SJSA1 (cell line): ENCODE measurements around the gene IFNL3. TPM values are rescaled to one million over a fixed set of nuclear protein-coding genes. Genes with fewer than 3 reads are reported as not detected.
"Not testable (repeated sequence)": the region's sequence is repeated elsewhere in the genome, so short reads cannot be mapped to it uniquely, and the experiment has no call there.

Experiments
- DNase-seq, 2 experiments: peaks; one replicate each; pipeline ENCODE4 v3.0.0-alpha.2; 2015 to 2020; ENCODE audit warnings: low spot score in 2 of 2, low read depth in 1 of 2
- H3K27ac ChIP-seq: fragments of 250-450 bp; sonication (Bioruptor Pico); 2 replicates; pipeline ENCODE4 v1.5.1; 2020; ENCODE audit warnings: mild to moderate bottlenecking, moderate library complexity
- H3K27me3 ChIP-seq: fragments of 250-450 bp; sonication (Bioruptor Pico); replicated peaks from 2 replicates; pipeline ENCODE4 v1.5.1; 2020; ENCODE audit warnings: mild to moderate bottlenecking, moderate library complexity
- H3K36me3 ChIP-seq: fragments of 250-450 bp; sonication (Bioruptor Pico); 2 replicates; pipeline ENCODE4 v1.5.1; 2020; ENCODE audit warnings: mild to moderate bottlenecking
- H3K4me1 ChIP-seq: fragments of 250-450 bp; sonication (Bioruptor Pico); replicated peaks from 2 replicates; pipeline ENCODE4 v1.6.1; 2021; ENCODE audit warnings: mild to moderate bottlenecking
- H3K4me3 ChIP-seq: fragments of 250-450 bp; sonication (Bioruptor Pico); 2 replicates; pipeline ENCODE4 v1.5.1; 2020; ENCODE audit warnings: mild to moderate bottlenecking
- H3K9me3 ChIP-seq: fragments of 250-450 bp; sonication (Bioruptor Pico); replicated peaks from 2 replicates; pipeline ENCODE4 v1.5.1; 2020; ENCODE audit warnings: mild to moderate bottlenecking
- total RNA-seq: library from RNA; depleted of rRNA; stranded (reverse); fragments of >200 nt; shearing (Covaris generic); gene quantifications from 2 replicates; pipeline ENCODE4 v1.2.3, GENCODE V29; 2014

Gene IFNL3
- total RNA-seq, 1 experiment from 2014 or later, result not detected

GRCh38 chr19:39246951-39247669 is 2.3 kb upstream of the IFNL3 start:
- no peaks in the 10 kb centered on the region for H3K36me3 ChIP-seq
- H3K27me3 ChIP-seq, result peaks cover 44% of the 10 kb centered on the region
- DNase-seq, result no peak
- H3K4me1 ChIP-seq, result no peaks in the 10 kb centered on the region
- H3K4me3 ChIP-seq, result no peak overlapping the region
- H3K9me3 ChIP-seq, result no peaks in the 10 kb centered on the region
- H3K27ac ChIP-seq, result no peak overlapping the region

GRCh38 chr19:39245166-39245565 is 360 bp upstream of the IFNL3 start:
- not testable (repeated sequence) for H3K36me3 ChIP-seq, H3K4me3 ChIP-seq, H3K4me1 ChIP-seq, H3K27ac ChIP-seq, DNase-seq, H3K9me3 ChIP-seq
- peaks cover 34% of the 10 kb centered on the region for H3K27me3 ChIP-seq

- not testable (repeated sequence) for H3K4me1 ChIP-seq, H3K36me3 ChIP-seq, DNase-seq, H3K9me3 ChIP-seq, H3K27ac ChIP-seq, H3K4me3 ChIP-seq
- peaks cover 27% of the 10 kb centered on the region for H3K27me3 ChIP-seq
These were observed 1.1 kb downstream of the IFNL3 start for GRCh38 chr19:39243741-39244140.

GRCh38 chr19:39240421-39240820 is 4.4 kb downstream of the IFNL3 start:
- Histone ChIP-seq H3K36me3 (no peaks in the 10 kb centered on the region), H3K4me1 (no peaks in the 10 kb centered on the region), H3K9me3 (no peaks in the 10 kb centered on the region), H3K27me3 (peaks cover 12% of the 10 kb centered on the region), H3K27ac (no peak overlapping the region), H3K4me3 (no peak overlapping the region)
- no peak for DNase-seq

GRCh38 chr19:39238944-39239343 is 5.9 kb downstream of the IFNL3 start:
- H3K36me3 ChIP-seq, result no peaks in the 10 kb centered on the region
- peaks cover 15% of the 10 kb centered on the region for H3K27me3 ChIP-seq
- H3K4me3 ChIP-seq, result no peak overlapping the region
- no peaks in the 10 kb centered on the region for H3K4me1 ChIP-seq
- no peak for DNase-seq
- H3K27ac ChIP-seq, result no peak overlapping the region
- no peaks in the 10 kb centered on the region for H3K9me3 ChIP-seq

GRCh38 chr19:39238209-39238608 is 6.6 kb downstream of the IFNL3 start:
- no peak for DNase-seq
- H3K4me3 ChIP-seq, result no peak overlapping the region
- H3K36me3 ChIP-seq, result no peaks in the 10 kb centered on the region

GRCh38 chr19:39237200-39238184 is 7.3 kb downstream of the IFNL3 start:
- Histone ChIP-seq H3K9me3 (no peaks in the 10 kb centered on the region), H3K36me3 (no peaks in the 10 kb centered on the region), H3K27me3 (peaks cover 15% of the 10 kb centered on the region), H3K4me1 (no peaks in the 10 kb centered on the region), H3K27ac (no peak overlapping the region), H3K4me3 (no peak overlapping the region)
- DNase-seq, result no peak

More at GRCh38 chr19:39238209-39238608, 6.6 kb downstream of the IFNL3 start:
- H3K27me3 ChIP-seq, result peaks cover 15% of the 10 kb centered on the region
- H3K9me3 ChIP-seq, result no peaks in the 10 kb centered on the region
- no peaks in the 10 kb centered on the region for H3K4me1 ChIP-seq
- no peak overlapping the region for H3K27ac ChIP-seq

- peaks cover 15% of the 10 kb centered on the region for H3K27me3 ChIP-seq
- DNase-seq, result no peak
- H3K4me1 ChIP-seq, result no peaks in the 10 kb centered on the region
- no peak overlapping the region for H3K4me3 ChIP-seq
- no peaks in the 10 kb centered on the region for H3K9me3 ChIP-seq
- H3K36me3 ChIP-seq, result no peaks in the 10 kb centered on the region
- H3K27ac ChIP-seq, result no peak overlapping the region
These were observed 8.3 kb downstream of the IFNL3 start for GRCh38 chr19:39236527-39236926.

GRCh38 chr19:39232708-39233107 is 12.1 kb downstream of the IFNL3 start:
- Histone ChIP-seq H3K36me3 (no peaks in the 10 kb centered on the region), H3K4me1 (no peaks in the 10 kb centered on the region), H3K9me3 (no peaks in the 10 kb centered on the region), H3K27ac (no peak overlapping the region), H3K27me3 (peaks cover 7% of the 10 kb centered on the region; the same call in 1 of the 2 replicates), H3K4me3 (no peak overlapping the region)
- DNase-seq, result no peak

GRCh38 chr19:39230096-39230764 is 14.6 kb downstream of the IFNL3 start:
- DNase-seq, result no peak
- H3K27me3 ChIP-seq, result peaks cover 8% of the 10 kb centered on the region; the same call in 1 of the 2 replicates

GRCh38 chr19:39224910-39225309 is 19.9 kb downstream of the IFNL3 start:
- Histone ChIP-seq H3K9me3 (no peaks in the 10 kb centered on the region), H3K4me3 (no peak overlapping the region), H3K36me3 (no peaks in the 10 kb centered on the region), H3K4me1 (no peaks in the 10 kb centered on the region), H3K27ac (no peak overlapping the region), H3K27me3 (peaks cover 7% of the 10 kb centered on the region; the same call in 1 of the 2 replicates)
- no peak for DNase-seq

More at GRCh38 chr19:39230096-39230764, 14.6 kb downstream of the IFNL3 start:
- Histone ChIP-seq H3K4me3 (no peak overlapping the region), H3K9me3 (no peaks in the 10 kb centered on the region), H3K4me1 (no peaks in the 10 kb centered on the region), H3K27ac (no peak overlapping the region), H3K36me3 (no peaks in the 10 kb centered on the region)

- Histone ChIP-seq H3K36me3 (no peaks in the 10 kb centered on the region), H3K9me3 (no peaks in the 10 kb centered on the region), H3K4me1 (no peaks in the 10 kb centered on the region), H3K27me3 (peaks cover 7% of the 10 kb centered on the region; the same call in 1 of the 2 replicates), H3K27ac (no peak overlapping the region), H3K4me3 (no peak overlapping the region)
- DNase-seq, result no peak
These were observed 21.0 kb downstream of the IFNL3 start for GRCh38 chr19:39223703-39224279.

- H3K4me1 ChIP-seq, H3K27me3 ChIP-seq, H3K9me3 ChIP-seq, H3K36me3 ChIP-seq, H3K4me3 ChIP-seq, DNase-seq, H3K27ac ChIP-seq: not testable (repeated sequence)
These were observed 25.7 kb downstream of the IFNL3 start for GRCh38 chr19:39219108-39219507.
